RPMI7951 (cell line): ENCODE results near the gene LIFR. TPM values are rescaled to one million over a fixed set of nuclear protein-coding genes. Genes with fewer than 3 reads are reported as not detected.
A peak's percentile ranks its signal among the peaks of the same experiment; 100 is the strongest.

ENCODE experiments used
- DNase-seq: peaks from one replicate; pipeline ENCODE4 v3.0.0-alpha.2; 2012; ENCODE audit warnings: low read depth
- total RNA-seq: library from RNA; depleted of rRNA; stranded (reverse); fragments of >200 nt; shearing (Covaris generic); gene quantifications from 2 replicates; pipeline ENCODE4 v1.2.3, GENCODE V29; 2014

LIFR gene
- total RNA-seq, 1 experiment from 2014 or later, result 5.5 TPM

DNA sequence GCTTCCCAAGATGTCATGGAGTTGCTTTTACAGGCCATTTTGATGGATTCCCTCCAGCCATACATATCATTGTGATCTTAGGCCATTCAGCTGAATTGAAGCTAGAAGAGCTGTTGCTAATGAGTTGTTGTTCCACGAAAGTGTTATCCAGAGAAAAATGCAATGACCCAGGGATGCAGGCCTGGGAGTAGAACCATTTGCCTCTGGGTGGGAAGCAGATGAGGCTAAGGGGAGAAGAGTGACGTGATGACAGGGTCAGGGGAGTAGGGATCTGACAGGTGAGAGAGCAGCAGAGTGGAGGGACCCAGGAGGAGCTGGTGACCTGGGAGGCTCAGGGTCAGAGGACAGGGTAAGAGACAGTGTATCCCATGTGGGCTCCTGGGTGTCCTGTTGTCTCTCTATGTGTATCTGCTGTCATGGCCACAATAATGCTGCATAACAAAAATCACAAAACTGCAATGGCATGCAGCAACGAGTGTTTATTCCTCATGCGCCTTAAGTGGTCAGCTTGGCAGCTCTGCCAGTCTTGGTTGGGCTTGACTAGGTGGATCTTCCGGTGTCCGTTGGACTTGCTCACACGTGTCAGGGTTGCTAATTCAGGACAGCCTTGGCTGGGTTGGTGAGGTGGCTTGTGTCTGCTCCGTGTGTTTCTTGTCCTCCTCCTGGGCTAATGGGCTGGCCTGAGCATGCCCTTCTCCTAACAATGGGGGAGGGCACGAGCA, 90.6 kb downstream of the LIFR start:
- DNase-seq, result no peak

DNA sequence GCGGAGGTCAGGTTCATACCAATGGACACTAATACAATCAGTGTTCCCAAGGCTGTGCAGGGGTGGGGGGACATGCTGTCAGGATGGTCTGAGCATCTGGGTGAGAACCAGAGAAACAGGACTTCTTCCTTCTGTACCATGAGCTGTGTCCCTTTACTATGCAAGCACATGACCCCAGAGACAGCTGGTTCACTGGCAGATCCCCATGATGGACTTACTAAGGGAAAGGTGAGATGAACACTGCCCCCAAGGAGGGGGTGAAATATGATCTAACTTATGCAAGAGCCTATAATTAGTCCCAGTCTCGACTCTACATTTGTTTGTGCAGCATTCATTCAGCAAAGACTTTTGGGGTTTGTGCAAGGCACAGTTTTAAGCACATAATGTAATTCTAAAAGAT, 91.4 kb downstream of the LIFR start:
- DNase-seq, result peak; percentile 40

DNA sequence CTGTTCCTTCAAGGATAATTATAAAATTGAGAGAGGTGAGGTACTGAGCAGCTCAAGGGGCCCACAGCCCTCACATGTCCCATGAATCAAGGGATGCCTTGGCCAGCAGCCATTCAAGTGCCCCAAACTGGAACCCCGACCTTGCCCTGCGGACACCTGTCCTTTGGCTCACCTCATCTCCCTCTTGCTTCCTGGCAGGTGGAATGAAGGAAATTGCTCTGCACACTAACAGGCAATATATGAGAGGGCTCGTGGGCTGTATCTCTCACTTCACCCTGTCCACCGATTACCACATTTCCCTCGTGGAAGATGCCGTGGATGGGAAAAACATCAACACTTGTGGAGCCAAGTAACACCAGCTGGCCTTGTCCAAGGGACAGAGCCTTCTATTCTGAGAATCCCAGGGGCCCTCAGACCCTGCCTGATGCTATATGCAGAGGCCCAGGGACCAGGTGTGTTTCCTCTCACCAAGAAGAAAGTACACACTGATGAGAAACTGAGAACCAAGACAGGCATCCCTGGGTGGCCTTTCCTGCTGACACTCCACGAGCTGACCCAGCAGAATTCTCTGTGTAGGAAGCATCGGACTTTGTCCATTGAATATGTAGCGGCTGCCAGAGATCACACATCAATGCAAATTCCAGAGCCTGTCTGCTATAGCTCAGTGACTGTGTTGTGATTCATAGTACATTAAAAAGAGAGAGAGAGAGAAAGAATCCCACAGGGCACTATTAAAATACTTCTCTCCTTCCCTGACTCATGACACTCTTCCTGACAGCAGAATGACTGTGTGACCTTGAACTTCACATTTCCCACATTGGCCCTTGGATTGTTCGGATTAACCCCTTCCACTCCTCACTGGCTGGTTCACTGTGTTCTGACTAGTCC, 92.6 kb downstream of the LIFR start:
- peak; percentile 94 for DNase-seq

- peak; percentile 53 for DNase-seq
Observed at GRCh38 chr5:38462976-38463633, 93.3 kb downstream of the LIFR start.

DNA sequence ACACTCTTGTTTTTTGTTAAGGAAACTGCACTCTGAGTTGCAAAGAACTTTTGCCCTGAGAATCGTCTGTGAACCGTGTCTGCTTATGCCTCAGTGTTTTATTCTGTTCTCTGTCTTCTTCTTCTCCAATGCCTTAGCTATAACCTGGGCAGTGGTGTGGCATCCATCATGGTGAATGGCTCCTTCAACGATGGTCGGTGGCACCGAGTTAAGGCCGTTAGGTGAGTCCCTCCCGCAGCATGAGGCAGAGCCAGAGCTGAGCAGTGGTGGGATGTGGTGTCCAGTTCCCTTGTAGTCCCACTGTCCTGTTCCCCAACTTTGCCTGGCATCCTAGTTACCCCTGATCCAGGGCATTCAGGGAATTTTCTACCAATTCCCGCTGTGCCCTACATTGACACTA, 98.3 kb downstream of the LIFR start:
- no peak for DNase-seq

GRCh38 chr5:38456657-38457399, 99.6 kb downstream of the LIFR start:
- no peak for DNase-seq

GRCh38 chr5:38455796-38456330, 100.6 kb downstream of the LIFR start:
- no peak for DNase-seq

GRCh38 chr5:38453921-38454320, 102.5 kb downstream of the LIFR start:
- no peak for DNase-seq

- peak; percentile 64 for DNase-seq
Observed at GRCh38 chr5:38453506-38453905, 102.9 kb downstream of the LIFR start.

- peak; percentile 63 for DNase-seq
Observed at GRCh38 chr5:38452201-38452600, 104.2 kb downstream of the LIFR start.

GRCh38 chr5:38451074-38451725, 105.2 kb downstream of the LIFR start:
- DNase-seq, result no peak

- no peak for DNase-seq
Observed at GRCh38 chr5:38450627-38451026, 105.8 kb downstream of the LIFR start.

DNA sequence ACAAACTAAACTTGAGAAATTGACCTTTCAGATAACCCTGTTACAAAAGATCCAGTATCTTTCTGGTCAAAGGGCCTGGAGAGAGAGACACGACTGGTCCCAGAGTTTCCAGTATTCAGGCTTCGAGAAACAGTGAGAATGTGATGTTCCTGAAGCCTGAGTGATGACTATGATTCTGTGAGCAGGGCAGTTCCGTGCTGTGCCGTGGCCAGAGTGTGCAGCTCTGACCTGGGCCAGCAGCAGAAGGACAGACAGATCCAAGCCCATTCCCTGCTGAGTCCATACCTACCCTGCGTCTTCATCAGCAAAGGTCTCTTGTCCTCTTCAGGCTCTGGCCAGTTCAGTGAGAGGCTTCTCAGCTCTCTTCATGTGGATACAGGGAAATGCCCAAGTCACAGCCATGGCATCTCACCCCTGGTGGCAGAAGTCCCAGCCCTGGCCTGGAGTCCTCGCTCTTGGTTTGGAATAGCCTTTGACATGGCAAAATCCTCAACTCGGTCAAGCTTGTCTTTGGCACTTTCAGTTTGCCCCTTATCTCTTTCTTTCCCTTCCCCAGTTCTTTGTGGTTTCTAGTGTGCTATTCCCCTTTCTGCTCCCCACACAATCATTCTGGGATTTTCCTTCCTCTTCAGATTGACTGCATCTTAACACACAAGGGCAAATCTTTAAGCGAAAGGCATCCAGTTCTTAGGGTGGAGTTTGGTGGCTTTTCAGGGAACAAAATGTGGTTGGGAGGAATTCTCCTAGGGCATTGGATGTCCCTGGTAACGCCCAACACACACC, 107.7 kb downstream of the LIFR start:
- DNase-seq, result no peak

DNA sequence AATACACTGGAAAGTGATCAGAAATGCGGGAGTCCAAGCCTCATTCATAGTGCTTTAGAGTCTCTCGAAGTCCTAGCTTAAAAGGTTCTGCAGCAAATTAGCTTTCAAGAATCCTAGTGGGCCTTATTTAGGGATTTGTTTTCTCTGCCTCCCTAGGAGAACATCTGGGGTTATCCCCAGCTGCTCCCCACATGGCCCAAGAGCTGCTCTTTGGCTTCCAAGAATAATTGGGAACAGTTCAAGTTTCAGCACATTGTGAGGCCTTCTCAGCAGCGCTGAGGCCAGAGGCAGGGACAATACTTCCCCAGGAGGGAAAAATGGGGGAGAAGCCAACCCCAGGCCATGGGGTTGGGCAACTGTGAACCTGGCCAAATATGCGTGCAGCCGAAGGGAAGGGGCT, 108.7 kb downstream of the LIFR start:
- no peak for DNase-seq

GRCh38 chr5:38447056-38447455, 109.4 kb downstream of the LIFR start:
- DNase-seq, result no peak

DNA sequence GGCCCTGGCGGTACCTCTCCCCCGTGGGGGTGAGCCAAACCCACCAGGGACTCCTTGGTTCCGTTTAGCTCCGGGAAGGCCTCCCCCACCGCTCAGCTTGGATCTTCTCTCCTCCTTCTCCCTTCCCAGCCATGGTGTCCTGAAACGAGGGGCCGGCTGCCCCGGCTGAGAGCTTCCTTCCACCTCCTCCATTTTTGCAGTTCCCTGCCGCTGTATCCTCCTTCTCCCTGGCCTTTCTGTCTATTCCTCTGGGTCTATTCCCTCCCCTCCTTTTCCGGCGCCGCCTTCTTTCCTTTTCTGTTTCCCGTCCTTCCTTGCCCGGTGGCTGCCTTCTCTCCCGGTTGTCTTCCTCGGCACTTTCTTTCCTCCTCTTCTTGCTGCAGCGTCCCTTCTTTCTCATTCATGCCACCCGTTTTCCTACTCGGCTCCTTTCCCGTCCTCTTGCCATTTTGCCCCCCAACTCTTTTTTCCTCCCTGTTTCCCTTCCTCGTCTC, 110.4 kb downstream of the LIFR start:
- no peak for DNase-seq

DNA sequence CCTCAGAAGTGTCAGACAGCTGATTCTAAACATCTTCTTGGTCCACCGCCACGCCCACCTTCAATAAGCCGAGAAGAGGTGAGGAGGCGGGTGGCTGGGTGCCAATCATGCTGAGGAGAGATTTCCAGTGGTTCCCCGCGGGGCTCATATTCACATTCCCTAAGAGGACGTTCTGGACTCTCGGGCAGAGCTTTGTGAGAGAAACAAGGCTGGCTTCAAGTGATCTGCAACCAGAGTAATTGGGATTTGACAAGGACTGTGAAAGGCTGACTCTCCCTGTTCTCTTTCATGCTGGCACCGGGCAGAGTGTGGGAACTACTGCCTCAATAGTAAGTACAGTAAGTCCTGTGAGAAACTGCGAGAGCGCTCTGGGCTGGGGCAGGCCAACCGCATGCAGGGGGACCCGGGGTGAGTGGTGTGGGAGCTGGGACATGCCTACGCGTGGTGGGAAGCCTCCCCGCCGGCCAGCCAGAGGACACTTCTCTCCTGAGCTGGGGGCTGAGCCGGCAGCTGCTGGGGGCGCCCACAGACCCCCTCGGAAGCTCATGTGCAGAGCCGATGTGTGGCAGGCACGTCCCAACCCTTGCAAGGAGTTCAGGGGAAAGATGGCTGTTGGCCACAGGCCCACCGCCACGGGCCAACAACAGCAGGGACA, 110.9 kb downstream of the LIFR start:
- no peak for DNase-seq

DNA sequence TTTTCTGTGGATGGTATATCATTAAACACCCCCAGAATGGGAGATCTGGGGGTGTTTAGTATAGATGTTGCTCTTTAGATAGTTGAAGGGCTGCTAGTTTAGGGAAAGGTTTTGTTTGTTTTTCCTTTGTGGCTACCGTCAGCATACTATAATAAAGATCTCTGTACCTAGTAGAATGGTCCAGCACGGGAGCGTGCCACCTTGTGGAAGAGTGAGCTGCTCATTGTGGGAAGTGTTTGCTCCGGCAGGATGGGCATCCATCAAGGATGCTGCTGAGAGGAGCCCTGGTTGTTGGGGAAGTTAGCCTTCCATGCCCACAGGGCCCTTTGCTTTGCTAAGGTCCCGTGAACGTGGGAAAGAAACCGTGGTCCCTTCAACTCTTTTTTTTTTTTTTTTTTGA, 113.1 kb downstream of the LIFR start:
- no peak for DNase-seq

DNA sequence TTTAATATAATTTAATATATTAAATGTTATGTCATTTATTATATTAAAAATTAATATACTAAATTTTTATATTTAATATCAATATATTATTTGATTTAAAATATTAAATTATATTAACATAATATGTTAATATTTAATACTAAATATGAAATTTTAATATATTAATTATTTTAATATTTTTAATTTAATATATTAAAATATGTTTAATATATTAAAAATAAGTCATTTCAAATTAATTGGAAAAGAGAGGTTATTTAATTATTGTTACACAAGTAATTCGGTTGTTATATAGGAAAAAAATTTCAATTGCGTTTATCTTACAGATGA, 114.2 kb downstream of the LIFR start:
- no peak for DNase-seq
